Posterior cingulate gyrus (tissue), 11 donors: ENCODE data around the gene SFT2D3.
"Not testable (repeated sequence)": the region's sequence is repeated elsewhere in the genome, so short reads cannot be mapped to it uniquely, and the experiment has no call there.

Source experiments
- DNase-seq, 10 donors: peaks; one replicate each; pipeline versions ENCODE4 v3.0.0 to v3.0.0-alpha.2; 2020 to 2021; ENCODE audit warnings: mixed read lengths in 3 of 10
- intact Hi-C: fragments of 100-400 bp; cut with DNase I; formaldehyde crosslinking; loops from one replicate; pipeline ENCODE4 v1.15.1; 2023

SFT2D3 gene

DNA sequence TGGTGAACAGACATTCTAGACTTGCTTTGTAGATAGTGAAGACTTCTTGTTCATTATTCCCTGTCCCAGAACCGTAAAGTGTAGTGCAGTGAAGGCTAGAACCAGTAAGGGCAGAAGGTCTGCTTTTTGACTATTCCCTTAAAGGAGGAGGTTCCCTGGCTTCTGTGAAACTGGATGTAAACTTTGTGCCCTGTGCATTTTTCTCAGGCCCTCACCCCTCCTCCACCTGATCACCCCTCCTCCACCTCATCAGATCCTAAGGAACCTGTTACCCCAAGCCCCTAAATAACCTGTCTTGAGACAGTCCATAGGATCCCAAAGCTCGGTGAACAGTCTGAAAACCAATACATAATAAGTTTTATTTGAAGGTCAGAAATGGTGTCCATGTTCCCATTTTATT is 33.7 kb downstream of the SFT2D3 start:
- intact Hi-C loops = no loop called here
- DNase-seq = no peak

DNA sequence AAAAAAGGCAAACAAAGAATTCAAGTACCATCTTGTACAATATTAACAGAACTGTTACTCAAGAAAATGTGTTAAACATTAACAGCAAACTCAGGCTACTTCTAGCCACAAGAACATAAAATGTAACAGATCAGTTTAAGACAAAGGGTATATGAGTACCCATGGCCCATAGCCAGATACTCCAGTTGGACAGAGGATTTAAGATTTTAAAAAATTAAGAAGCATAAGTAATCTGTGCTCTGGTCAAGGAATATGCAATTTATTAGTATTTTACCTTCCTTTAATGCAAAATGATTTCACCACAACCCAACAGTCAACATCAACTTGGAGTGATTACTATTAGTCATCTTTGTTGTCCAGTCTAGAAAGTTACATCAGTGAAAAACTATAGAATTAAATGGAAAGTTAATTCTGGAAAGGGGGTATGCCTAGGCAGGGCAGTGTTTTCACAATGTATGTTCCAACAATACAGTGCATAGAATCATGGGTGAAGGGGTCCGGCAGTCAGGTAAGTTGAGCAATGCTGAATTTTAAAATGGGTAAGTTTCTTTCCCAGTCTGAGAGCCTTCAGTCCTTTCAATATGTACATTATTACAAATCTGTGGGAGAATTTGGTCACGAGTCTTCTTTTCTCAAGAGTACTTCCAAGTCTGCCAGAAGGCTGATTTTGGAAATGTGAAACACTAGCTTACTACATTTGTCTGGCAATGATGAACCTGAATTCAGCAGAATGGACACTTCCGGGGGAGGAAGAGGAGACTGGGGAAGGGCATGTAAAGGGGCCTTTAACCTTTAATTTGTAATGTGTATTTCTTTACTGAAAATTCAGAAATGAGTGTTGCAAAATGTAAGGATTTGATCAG is 34.5 kb downstream of the SFT2D3 start:
- intact Hi-C loops = no loop called here
- DNase-seq = no peak

DNA sequence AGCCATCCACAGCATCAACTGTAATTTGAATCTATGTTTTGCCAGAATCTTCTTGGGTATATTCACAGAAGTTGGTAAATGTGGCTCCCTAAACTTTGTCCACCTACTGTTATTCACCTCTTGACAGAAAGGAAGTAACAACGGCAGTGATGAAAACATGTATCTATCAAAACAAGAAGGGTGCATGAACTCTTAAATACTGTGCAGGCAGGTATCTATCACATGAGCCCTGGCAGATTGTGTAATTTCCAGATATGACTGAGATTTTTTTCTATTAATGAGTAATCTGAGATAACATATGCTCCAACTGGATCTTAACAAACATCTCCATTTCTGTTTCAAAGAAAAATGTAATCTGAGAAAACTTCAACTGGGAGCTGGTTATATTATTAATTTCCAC is 36.6 kb downstream of the SFT2D3 start:
- no peak for DNase-seq
- intact Hi-C loops = no loop called here

DNA sequence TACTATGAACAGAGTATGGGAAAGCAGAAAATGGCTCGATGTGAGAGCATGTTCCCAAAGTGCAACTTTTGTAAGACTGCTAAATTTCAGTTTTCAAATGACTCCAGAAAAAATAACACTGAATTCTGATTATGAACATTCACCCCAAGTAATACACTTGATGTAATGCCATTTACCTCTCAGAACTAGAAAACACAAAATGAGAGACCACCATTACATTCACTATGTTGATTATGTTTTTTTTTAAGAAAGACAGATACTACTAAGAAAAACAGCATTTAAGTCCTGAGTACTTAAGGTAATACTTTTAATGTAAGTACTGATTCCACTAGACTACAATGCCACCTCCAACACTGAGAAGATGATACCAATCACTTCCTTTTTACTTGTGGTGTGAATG is 38.5 kb downstream of the SFT2D3 start:
- no peak for DNase-seq
- intact Hi-C loops = no loop called here

DNA sequence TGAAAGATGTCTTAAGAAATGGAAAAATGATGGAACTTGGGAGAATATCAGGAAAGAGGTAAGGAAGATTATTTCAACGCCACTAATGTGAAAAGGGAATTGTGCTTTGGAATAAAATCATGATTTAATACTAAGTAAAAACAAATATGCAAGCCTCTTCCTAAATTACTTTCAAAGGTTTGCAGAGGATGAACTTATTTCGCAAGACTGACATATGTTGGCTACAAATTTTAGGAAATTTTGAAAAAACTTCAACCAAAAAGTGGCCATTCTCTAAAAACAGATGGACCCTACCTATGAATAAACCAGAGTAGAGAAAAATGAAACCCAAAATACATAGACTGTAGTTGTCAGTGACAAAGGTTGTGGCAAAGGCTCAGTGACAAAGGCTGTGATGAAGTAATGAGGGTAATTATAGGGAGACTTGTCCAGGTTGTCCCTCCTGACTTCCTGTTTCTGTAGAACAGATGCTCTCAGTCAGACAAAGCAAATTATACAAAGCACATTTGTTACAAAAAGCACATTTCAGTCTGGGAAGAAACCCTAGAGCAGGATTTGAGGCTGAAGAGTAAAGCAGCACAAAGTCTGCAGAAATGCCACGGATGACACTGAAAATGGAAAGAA is 39.5 kb downstream of the SFT2D3 start:
- no peak for DNase-seq
- intact Hi-C loops = no loop called here

DNA sequence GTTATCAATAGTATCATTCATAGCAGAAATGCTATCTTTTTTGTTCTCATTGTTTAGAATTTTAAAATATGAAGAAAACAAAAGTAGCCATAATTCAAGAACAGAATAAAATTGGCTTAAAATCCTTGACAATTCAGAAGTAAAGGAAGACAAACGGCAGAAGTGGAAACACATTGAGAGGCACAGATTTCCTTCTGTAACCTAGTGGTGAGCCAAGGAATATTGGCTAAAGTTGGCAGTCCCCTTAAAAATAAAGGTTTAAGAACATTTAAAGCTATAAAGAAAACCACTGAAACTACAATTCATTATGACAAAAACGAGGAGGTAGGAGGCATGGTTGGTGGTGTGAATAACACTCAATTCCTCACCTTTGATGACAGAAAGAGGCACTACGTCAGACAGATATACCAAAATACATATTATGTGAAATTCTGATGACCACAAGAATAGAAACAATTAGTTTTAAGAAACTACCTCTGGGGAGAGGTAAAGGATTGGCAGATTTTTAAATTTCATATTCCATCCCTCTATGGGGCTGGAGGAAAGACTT is 42.3 kb downstream of the SFT2D3 start:
- intact Hi-C loops = no loop called here
- DNase-seq = no peak

DNA sequence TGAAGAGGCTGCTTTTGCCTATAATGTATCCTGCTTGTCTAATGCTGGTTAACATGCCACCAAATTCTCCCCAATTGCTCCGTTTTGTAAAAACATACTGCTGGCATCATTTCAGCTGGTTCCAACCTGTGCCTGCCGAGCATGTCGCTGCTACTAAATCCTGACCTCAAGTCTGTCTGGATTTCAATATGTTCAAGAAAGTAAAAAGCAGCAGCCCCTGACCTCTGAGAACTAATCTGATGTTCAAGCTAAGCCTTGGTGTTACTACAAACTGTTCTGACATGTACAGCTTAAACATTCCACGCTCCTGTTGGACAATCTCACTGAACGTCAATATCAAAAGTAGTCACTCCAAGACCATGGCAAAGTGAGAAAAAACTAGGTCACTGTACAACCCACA is 46.3 kb downstream of the SFT2D3 start:
- DNase-seq = no peak
- intact Hi-C loops = no loop called here

DNA sequence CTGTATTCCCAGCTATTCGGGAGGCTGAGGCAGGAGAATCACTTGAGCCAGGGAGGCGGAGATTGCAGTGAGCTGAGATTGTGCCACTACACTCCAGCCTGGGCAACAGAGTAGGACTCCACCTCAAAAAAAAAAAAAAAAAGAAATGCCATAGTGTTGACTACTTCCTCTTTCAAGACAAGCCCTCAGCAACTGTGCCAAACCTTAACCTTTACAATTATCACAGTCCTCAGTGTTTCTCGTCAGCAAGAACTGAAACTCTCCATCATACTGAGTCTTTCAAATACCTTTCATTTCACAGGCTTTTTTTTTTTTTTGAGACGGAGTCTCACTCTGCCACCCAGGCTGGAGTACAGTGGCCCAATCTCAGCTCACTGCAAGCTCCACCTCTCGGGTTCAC is 48.2 kb downstream of the SFT2D3 start:
- DNase-seq, intact Hi-C loops: not testable (repeated sequence)

DNA sequence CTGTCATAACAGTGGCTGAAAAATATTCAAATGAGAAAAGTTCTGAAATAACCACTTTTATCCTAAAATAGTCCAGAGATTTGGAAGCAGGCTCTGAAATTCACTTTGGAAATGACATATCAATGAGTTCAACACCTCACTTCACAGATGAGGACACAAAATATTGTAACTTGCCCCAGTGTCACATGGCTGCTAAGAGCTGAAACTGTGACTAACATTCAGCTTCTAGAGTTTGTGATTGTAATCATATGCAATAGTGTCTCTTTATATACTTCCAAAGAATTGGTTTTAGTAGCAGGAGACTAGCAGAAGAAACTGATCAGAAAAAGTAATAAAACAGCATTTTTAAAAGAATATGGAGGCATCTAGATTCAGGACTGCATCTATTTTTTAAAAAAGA is 52.1 kb downstream of the SFT2D3 start:
- intact Hi-C loops = no loop called here
- no peak for DNase-seq

DNA sequence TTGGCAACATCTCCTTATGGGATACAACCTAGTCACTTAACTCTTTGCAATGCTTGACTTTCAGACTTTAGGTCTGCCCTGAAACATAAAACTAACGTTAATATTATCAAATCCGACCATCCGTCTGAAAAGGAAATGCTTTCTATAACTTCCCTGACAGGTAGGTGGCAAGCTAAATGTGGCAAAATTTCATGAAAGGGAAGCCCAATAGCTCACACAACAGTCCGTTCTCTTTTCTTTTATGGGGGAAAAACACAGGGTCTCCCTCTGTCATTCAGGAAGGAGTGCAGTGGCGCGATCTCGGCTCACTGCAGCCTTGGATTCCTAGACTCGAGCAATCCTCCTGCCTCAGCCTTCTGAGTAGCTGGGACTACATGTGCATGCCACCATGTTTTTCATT is 52.9 kb downstream of the SFT2D3 start:
- intact Hi-C loops = no loop called here
- no peak for DNase-seq
